ENCODE results near the gene GAS2L1.

GAS2L1 gene

GRCh38 chr22:29328566-29329500, 22.4 kb downstream of the GAS2L1 start:
- DNase-seq: no peak

GRCh38 chr22:29329581-29329980, 23.1 kb downstream of the GAS2L1 start:
- no peak for DNase-seq

GRCh38 chr22:29330291-29330690, 23.8 kb downstream of the GAS2L1 start:
- no peak for DNase-seq

- no peak for DNase-seq
Observed at GRCh38 chr22:29330753-29331152, 24.3 kb downstream of the GAS2L1 start.

GRCh38 chr22:29331213-29331612, 24.8 kb downstream of the GAS2L1 start:
- no peak for DNase-seq

- no peak for DNase-seq
Observed at GRCh38 chr22:29331658-29332300, 25.3 kb downstream of the GAS2L1 start.

- DNase-seq: no peak
Observed at GRCh38 chr22:29332886-29333496, 26.5 kb downstream of the GAS2L1 start.

GRCh38 chr22:29334148-29334547, 27.7 kb downstream of the GAS2L1 start:
- no peak for DNase-seq

- DNase-seq: no peak
Observed at GRCh38 chr22:29334696-29335344, 28.4 kb downstream of the GAS2L1 start.

- DNase-seq: no peak
Observed at GRCh38 chr22:29335656-29336055, 29.2 kb downstream of the GAS2L1 start.

- DNase-seq: no peak
Observed at GRCh38 chr22:29336751-29337490, 30.5 kb downstream of the GAS2L1 start.

GRCh38 chr22:29337631-29338284, 31.3 kb downstream of the GAS2L1 start:
- no peak for DNase-seq

- no peak for DNase-seq
Observed at GRCh38 chr22:29338398-29338797, 31.9 kb downstream of the GAS2L1 start.

- DNase-seq: no peak
Observed at GRCh38 chr22:29339381-29340235, 33.2 kb downstream of the GAS2L1 start.

GRCh38 chr22:29340566-29340965, 34.1 kb downstream of the GAS2L1 start:
- no peak for DNase-seq

- no peak for DNase-seq
Observed at GRCh38 chr22:29341056-29341848, 34.8 kb downstream of the GAS2L1 start.

- DNase-seq: no peak
Observed at GRCh38 chr22:29341849-29342127, 35.3 kb downstream of the GAS2L1 start.

- DNase-seq: no peak
Observed at GRCh38 chr22:29342177-29342576, 35.7 kb downstream of the GAS2L1 start.

- no peak for DNase-seq
Observed at GRCh38 chr22:29342577-29343312, 36.3 kb downstream of the GAS2L1 start.

Data from NCI-H526 (cell line).